Nephron progenitor cell (in vitro differentiated cells): ENCODE data around the gene PSMA6.
"Not testable (repeated sequence)": the region's sequence is repeated elsewhere in the genome, so short reads cannot be mapped to it uniquely, and the experiment has no call there.

Experiments used
- DNase-seq: peaks from one replicate; pipeline ENCODE4 v3.0.0; 2021
- H3K27ac Mint-ChIP-seq: 2 replicates; pipeline ENCODE4 v1.8.0; 2021; ENCODE audit warnings: mild to moderate bottlenecking, moderate library complexity, mixed read lengths
- H3K27me3 Mint-ChIP-seq: 2 replicates; pipeline ENCODE4 v1.8.0; 2021; ENCODE audit warnings: mild to moderate bottlenecking, low read depth, mixed read lengths; ENCODE audit not compliant: poor library complexity
- H3K36me3 Mint-ChIP-seq: 2 replicates; pipeline ENCODE4 v1.8.0; 2021; ENCODE audit warnings: low read depth, mixed read lengths
- H3K4me1 Mint-ChIP-seq: 2 replicates; pipeline ENCODE4 v1.8.0; 2021; ENCODE audit warnings: mixed read lengths
- H3K4me3 Mint-ChIP-seq: 2 replicates; pipeline ENCODE4 v1.8.0; 2021; ENCODE audit warnings: mild to moderate bottlenecking, moderate library complexity, mixed read lengths
- H3K9me3 Mint-ChIP-seq: 2 replicates; pipeline ENCODE4 v1.8.0; 2021; ENCODE audit warnings: mild to moderate bottlenecking, moderate library complexity, mixed read lengths
- TF ChIP-seq, protein P1 (sequence below): fragments of 200-600 bp; sonication (generic); IDR thresholded peaks from 2 replicates; pipeline ENCODE4 v1.5.0; 2021; ENCODE audit warnings: antibody characterized with exemption

PSMA6 gene

DNA sequence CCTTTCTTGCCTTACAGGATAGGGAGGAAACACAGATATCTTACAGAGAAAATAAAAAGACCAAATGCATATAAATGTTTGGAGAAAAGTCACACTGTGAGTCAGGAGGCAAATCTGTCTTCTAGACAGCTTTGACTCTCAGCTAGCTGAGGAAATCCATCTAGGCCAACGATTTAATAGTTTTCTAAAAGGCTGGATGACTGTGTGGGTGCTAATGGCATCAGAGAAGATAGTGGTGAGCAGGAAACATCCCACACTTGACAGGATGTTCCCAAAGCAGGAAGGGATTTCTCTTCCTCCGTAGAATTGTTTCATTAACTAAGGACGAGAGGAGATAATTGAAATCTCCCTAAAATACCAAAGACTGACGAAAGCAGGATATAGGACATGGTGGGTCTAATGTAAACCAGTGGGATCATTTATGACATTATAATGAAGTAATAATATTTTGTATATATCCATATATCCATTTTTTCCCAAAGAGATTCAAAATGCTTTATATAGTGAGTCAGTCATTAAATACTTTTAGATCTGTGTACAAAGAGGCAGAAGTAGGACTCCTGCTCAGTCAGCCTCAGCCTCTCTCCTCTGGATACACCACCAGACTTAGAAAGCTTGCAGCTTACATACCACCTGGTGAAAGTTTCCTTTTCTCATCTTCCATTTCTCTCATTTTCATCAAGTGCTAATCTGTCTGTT lies 44.3 kb upstream of the PSMA6 start:
- no peaks in the 10 kb centered on the region for H3K27me3 Mint-ChIP-seq
- no peak for DNase-seq
- peak overlapping the region; percentile 58 for H3K27ac Mint-ChIP-seq
- TF ChIP-seq, protein P1, sequence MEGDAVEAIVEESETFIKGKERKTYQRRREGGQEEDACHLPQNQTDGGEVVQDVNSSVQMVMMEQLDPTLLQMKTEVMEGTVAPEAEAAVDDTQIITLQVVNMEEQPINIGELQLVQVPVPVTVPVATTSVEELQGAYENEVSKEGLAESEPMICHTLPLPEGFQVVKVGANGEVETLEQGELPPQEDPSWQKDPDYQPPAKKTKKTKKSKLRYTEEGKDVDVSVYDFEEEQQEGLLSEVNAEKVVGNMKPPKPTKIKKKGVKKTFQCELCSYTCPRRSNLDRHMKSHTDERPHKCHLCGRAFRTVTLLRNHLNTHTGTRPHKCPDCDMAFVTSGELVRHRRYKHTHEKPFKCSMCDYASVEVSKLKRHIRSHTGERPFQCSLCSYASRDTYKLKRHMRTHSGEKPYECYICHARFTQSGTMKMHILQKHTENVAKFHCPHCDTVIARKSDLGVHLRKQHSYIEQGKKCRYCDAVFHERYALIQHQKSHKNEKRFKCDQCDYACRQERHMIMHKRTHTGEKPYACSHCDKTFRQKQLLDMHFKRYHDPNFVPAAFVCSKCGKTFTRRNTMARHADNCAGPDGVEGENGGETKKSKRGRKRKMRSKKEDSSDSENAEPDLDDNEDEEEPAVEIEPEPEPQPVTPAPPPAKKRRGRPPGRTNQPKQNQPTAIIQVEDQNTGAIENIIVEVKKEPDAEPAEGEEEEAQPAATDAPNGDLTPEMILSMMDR, result no peak
- no peak overlapping the region for H3K4me3 Mint-ChIP-seq
- peaks cover 5% of the 10 kb centered on the region for H3K4me1 Mint-ChIP-seq
- no peaks in the 10 kb centered on the region for H3K36me3 Mint-ChIP-seq
- no peaks in the 10 kb centered on the region for H3K9me3 Mint-ChIP-seq

DNA sequence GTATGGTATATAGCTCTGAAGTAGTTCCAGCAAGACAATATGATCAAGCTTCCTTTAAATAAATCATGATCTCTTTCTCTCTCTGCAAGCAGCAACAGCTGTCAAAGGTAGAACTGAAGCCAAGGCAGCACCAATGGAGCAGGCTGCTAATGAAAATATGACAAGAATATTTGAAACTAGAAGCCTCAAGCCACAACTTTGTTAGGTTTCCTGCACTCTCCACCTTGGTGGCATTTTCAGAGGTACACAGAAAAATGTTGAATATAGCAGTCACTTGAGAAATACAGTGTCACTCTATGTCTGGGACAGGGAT lies 43.8 kb upstream of the PSMA6 start:
- no peaks in the 10 kb centered on the region for H3K27me3 Mint-ChIP-seq
- DNase-seq, result no peak
- peaks cover 5% of the 10 kb centered on the region for H3K4me1 Mint-ChIP-seq
- H3K36me3 Mint-ChIP-seq, result no peaks in the 10 kb centered on the region
- H3K4me3 Mint-ChIP-seq, result no peak overlapping the region
- H3K9me3 Mint-ChIP-seq, result no peaks in the 10 kb centered on the region
- no peak overlapping the region for H3K27ac Mint-ChIP-seq
- TF ChIP-seq, protein P1, result no peak

DNA sequence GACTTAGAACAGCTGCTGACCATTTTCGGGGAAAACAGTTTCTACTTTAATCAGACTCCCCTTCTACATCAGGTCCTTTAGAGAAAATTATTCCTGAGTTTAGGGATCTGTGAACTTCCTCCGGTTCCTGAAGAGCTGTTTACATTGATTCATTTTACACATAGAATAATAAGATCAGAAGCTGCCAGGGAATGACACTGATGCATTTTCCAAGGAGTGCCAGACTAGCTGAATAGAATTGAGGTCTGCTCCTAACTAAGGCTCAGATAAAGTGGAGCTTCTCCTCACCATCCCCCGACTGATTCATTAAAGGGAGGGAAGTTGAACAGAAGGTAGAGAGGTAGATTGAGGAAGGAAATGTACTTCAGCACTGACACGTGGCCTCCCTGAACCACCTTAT lies 41.9 kb upstream of the PSMA6 start:
- no peaks in the 10 kb centered on the region for H3K27me3 Mint-ChIP-seq
- no peaks in the 10 kb centered on the region for H3K36me3 Mint-ChIP-seq
- H3K9me3 Mint-ChIP-seq, result no peaks in the 10 kb centered on the region
- H3K27ac Mint-ChIP-seq, result no peak overlapping the region
- H3K4me3 Mint-ChIP-seq, result no peak overlapping the region
- TF ChIP-seq, protein P1, result no peak
- peaks cover 5% of the 10 kb centered on the region for H3K4me1 Mint-ChIP-seq
- DNase-seq, result no peak

DNA sequence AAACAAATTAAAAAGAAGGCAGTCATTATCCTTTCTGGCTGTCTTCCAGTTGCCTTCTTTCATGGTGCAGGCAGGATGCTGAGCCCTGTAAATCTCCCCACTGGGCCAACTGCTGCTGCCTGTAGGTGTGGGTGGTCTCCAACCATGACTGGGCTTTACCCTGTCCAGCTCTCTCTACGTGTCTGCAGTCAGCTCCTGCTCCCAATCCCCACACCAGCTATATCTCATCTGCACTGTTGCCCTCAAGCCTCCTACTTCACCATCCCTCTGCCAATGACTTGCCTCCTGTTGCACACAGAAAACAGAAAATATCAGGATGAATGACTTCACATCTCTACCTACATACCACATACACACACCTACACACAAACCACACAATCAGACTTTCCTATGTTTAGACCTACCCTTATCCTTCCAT lies 39.7 kb upstream of the PSMA6 start:
- no peak overlapping the region for H3K27ac Mint-ChIP-seq
- H3K9me3 Mint-ChIP-seq, result no peaks in the 10 kb centered on the region
- DNase-seq, result no peak
- no peaks in the 10 kb centered on the region for H3K36me3 Mint-ChIP-seq
- TF ChIP-seq, protein P1, result no peak
- peaks cover 5% of the 10 kb centered on the region for H3K4me1 Mint-ChIP-seq
- no peak overlapping the region for H3K4me3 Mint-ChIP-seq
- H3K27me3 Mint-ChIP-seq, result no peaks in the 10 kb centered on the region

DNA sequence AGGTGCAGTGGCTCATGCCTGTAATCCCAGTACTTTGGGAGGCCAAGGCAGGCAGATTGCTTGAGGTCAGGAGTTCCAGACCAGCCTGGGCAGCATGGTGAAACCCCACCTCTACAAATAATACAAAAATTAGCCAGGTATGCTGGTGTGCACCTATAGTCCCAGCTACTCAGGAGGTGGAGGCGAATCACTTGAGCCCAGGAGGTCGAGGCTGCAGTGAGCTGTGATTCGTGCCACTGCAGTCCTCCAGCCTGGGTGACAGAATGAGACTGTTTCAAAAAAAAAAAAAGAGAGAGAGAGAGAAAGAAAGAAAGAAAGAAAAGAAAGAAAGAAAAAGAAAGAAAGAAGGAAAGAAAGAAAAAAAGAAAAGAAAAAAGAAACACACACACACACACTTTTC lies 39.1 kb upstream of the PSMA6 start:
- H3K4me1 Mint-ChIP-seq, H3K27ac Mint-ChIP-seq, DNase-seq, H3K27me3 Mint-ChIP-seq, H3K4me3 Mint-ChIP-seq, H3K9me3 Mint-ChIP-seq, H3K36me3 Mint-ChIP-seq: not testable (repeated sequence)

DNA sequence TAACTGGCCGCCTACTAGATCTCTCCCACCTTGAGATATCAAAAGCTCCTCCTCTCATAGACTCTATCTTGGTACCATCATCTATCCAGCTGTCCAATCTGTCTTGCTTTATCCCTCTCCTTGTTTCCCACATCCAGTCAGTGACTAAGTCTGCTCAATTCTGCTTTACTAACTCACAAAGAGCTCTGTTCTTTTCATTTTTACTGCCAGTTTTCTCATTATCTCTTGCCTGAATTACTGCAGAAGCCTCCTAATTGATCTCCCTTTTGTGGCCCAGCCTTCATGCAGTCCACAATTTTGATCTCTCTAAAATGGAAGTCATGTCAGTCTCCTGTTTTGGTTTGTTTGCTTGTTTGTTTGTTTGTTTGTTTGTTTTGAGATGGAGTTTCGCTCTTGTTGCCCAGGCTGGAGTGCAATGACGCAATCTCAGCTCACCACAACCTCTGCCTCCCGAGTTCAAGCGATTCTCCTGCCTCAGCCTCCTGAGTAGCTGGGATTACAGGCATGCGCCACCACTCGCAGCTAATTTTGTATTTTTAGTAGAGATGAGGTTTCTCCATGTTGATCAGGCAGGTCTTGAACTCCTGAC lies 38.1 kb upstream of the PSMA6 start:
- not testable (repeated sequence) for H3K9me3 Mint-ChIP-seq, H3K4me1 Mint-ChIP-seq, DNase-seq

DNA sequence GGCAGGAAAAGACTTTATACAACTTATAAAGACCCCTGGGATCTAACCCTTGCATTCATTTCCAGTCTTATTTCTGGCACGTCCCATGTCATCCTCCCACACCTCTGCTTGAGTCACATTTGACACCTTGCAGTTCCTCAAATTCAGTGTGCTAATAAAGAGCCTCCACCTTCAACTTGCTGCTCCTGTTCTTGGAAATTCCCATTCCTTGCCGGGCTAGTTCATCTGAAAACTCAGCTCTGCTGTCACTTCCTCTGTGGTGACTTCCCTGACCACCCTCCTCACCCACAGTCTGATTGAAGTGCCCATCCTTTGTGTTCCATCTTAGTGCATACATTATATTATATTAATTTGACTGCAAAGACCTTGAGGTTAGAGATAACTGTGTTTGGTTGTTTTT lies 37.4 kb upstream of the PSMA6 start:
- Mint-ChIP-seq H3K27ac (peak overlapping the region; percentile 91), H3K36me3 (no peaks in the 10 kb centered on the region), H3K9me3 (no peaks in the 10 kb centered on the region), H3K4me3 (no peak overlapping the region), H3K4me1 (no peaks in the 10 kb centered on the region), H3K27me3 (peaks cover 3% of the 10 kb centered on the region)
- TF ChIP-seq, protein P1, result no peak
- no peak for DNase-seq

More for the DNA sequence above, 38.1 kb upstream of the PSMA6 start:
- not testable (repeated sequence) for H3K4me3 Mint-ChIP-seq, H3K27ac Mint-ChIP-seq, H3K36me3 Mint-ChIP-seq, H3K27me3 Mint-ChIP-seq
